Neural cell (in vitro differentiated cells): ENCODE measurements around the gene SSBP1. TPM values are rescaled to one million over a fixed set of nuclear protein-coding genes. Genes with fewer than 3 reads are reported as not detected.

Experiments used
- H2AFZ ChIP-seq: fragments of 200-600, 300-800 bp; sonication (generic), shearing (Covaris generic); 2 replicates; pipeline ENCODE4 v1.6.0; 2014; ENCODE audit warnings: low read depth, mild to moderate bottlenecking, antibody characterized with exemption, low read length, moderate library complexity
- H3F3A ChIP-seq: fragments of 200-600 bp; shearing (Covaris generic); 2 replicates; pipeline ENCODE4 v1.6.1; 2016; ENCODE audit warnings: mild to moderate bottlenecking, moderate library complexity, mixed read lengths, antibody characterized with exemption, low read length; ENCODE audit not compliant: insufficient read depth, poor library complexity, severe bottlenecking
- H3K27ac ChIP-seq: fragments of 200-600, 300-800 bp; sonication (generic), shearing (Covaris generic); 2 replicates; pipeline ENCODE4 v1.5.1; 2014; ENCODE audit warnings: mild to moderate bottlenecking, low read length, moderate library complexity
- H3K27me3 ChIP-seq: fragments of 300-800, 200-600 bp; sonication (generic), shearing (Covaris generic); 2 replicates; pipeline ENCODE4 v1.6.0; 2014; ENCODE audit warnings: mild to moderate bottlenecking, low read depth, low read length, moderate library complexity; ENCODE audit not compliant: insufficient read depth
- H3K36me3 ChIP-seq: fragments of 300-800, 200-600 bp; sonication (generic), shearing (Covaris generic); 2 replicates; pipeline ENCODE4 v1.5.1; 2014; ENCODE audit warnings: mild to moderate bottlenecking, antibody characterized with exemption, low read length, moderate library complexity; ENCODE audit not compliant: insufficient read depth
- H3K4me2 ChIP-seq: fragments of 300-800, 200-600 bp; sonication (generic), shearing (Covaris generic); 2 replicates; pipeline ENCODE4 v1.6.0; 2014; ENCODE audit warnings: mild to moderate bottlenecking, low read length
- H3K4me3 ChIP-seq: fragments of 300-800, 200-600 bp; sonication (generic), shearing (Covaris generic); 2 replicates; pipeline ENCODE4 v1.5.1; 2014; ENCODE audit warnings: mild to moderate bottlenecking, low read length, moderate library complexity
- H3K79me2 ChIP-seq: fragments of 200-600 bp; shearing (Covaris generic); replicated peaks from 2 replicates; pipeline ENCODE4 v1.6.0; 2014; ENCODE audit warnings: mild to moderate bottlenecking, low read length, moderate library complexity; ENCODE audit not compliant: insufficient read depth
- H3K9ac ChIP-seq: fragments of 300-800, 200-600 bp; sonication (generic), shearing (Covaris generic); 2 replicates; pipeline ENCODE4 v1.6.1; 2016; ENCODE audit warnings: mild to moderate bottlenecking, low read length, mixed read lengths
- H3K9me2 ChIP-seq: fragments of 200-600 bp; shearing (Covaris generic); 2 replicates; pipeline ENCODE4 v1.6.1; 2016; ENCODE audit warnings: mild to moderate bottlenecking, low read length, mixed read lengths; ENCODE audit not compliant: insufficient read depth
- H3K9me3 ChIP-seq: fragments of 200-600, 300-800 bp; sonication (generic), shearing (Covaris generic); 2 replicates; pipeline ENCODE4 v1.6.1; 2016; ENCODE audit warnings: mild to moderate bottlenecking, mixed run types, low read length, moderate library complexity, mixed read lengths
- H4K20me1 ChIP-seq: fragments of 200-600 bp; shearing (Covaris generic); 2 replicates; pipeline ENCODE4 v1.6.1; 2016; ENCODE audit warnings: mild to moderate bottlenecking, mixed run types; ENCODE audit not compliant: insufficient read depth
- CTCF ChIP-seq: fragments of 450-650 bp; IDR thresholded peaks from 2 replicates; pipeline ENCODE4 v1.5.1; 2014; ENCODE audit warnings: antibody characterized with exemption, mild to moderate bottlenecking, moderate library complexity; ENCODE audit not compliant: poor library complexity, severe bottlenecking
- EP300 ChIP-seq: fragments of 450-650 bp; conservative IDR thresholded peaks from 2 replicates; pipeline ENCODE4 v1.6.1; 2014; ENCODE audit warnings: antibody characterized with exemption, mild to moderate bottlenecking, moderate library complexity; ENCODE audit not compliant: poor library complexity, severe bottlenecking
- EZH2 ChIP-seq: fragments of 200-600, 300-800 bp; shearing (Covaris generic), sonication (generic); IDR thresholded peaks from 2 replicates; pipeline ENCODE4 v1.6.1; 2014; ENCODE audit warnings: antibody characterized with exemption, low read length, borderline replicate concordance, mild to moderate bottlenecking; ENCODE audit not compliant: insufficient read depth, poor library complexity, severe bottlenecking
- MXI1 ChIP-seq: fragments of 450-650 bp; conservative IDR thresholded peaks from 2 replicates; pipeline ENCODE4 v1.6.1; 2014; ENCODE audit warnings: antibody characterized with exemption, mild to moderate bottlenecking; ENCODE audit not compliant: poor library complexity, severe bottlenecking
- POLR2AphosphoS5 ChIP-seq: IDR thresholded peaks from 2 replicates; pipeline ENCODE4 v1.6.1; 2012
- RAD21 ChIP-seq: fragments of 450-650 bp; conservative IDR thresholded peaks from 2 replicates; pipeline ENCODE4 v1.6.1; 2014; ENCODE audit warnings: antibody characterized with exemption, mild to moderate bottlenecking, moderate library complexity
- REST ChIP-seq: IDR thresholded peaks from 2 replicates; pipeline ENCODE4 v1.6.1; 2012; ENCODE audit warnings: borderline replicate concordance
- SMC3 ChIP-seq: fragments of 450-650 bp; conservative IDR thresholded peaks from 2 replicates; pipeline ENCODE4 v1.6.1; 2014; ENCODE audit warnings: antibody characterized with exemption, mild to moderate bottlenecking, moderate library complexity; ENCODE audit not compliant: poor library complexity
- TAF1 ChIP-seq: IDR thresholded peaks from 2 replicates; pipeline ENCODE4 v1.6.1; 2012; ENCODE audit warnings: low read depth
- polyA plus RNA-seq: library from polyadenylated mRNA; depleted of rRNA; stranded (reverse); fragments of >200 nt; gene quantifications from 2 replicates; pipeline ENCODE4 v1.2.3, GENCODE V29; 2014

Gene SSBP1
- polyA plus RNA-seq, 1 donor from 2014 or later, result 296 TPM

GRCh38 chr7:141693082-141693481 lies 45.1 kb upstream of the SSBP1 start:
- Histone ChIP-seq H3K4me2 (no peak overlapping the region), H2AFZ (no peak overlapping the region), H3K9me3 (no peaks in the 10 kb centered on the region), H3K9me2 (no peaks in the 10 kb centered on the region), H3K27ac (no peak overlapping the region), H3F3A (no peaks in the 10 kb centered on the region), H3K79me2 (peaks cover 36% of the 10 kb centered on the region), H3K4me3 (no peak overlapping the region), H4K20me1 (no peaks in the 10 kb centered on the region), H3K27me3 (no peaks in the 10 kb centered on the region), H3K9ac (no peak overlapping the region), H3K36me3 (no peaks in the 10 kb centered on the region)
- TF ChIP-seq SMC3 (no peak), REST (no peak), EP300 (no peak), TAF1 (no peak), MXI1 (no peak), POLR2AphosphoS5 (no peak), CTCF (no peak), EZH2 (no peak), RAD21 (no peak)

- no peak overlapping the region for H2AFZ ChIP-seq
- no peaks in the 10 kb centered on the region for H4K20me1 ChIP-seq
- H3K27me3 ChIP-seq, result no peaks in the 10 kb centered on the region
- no peak overlapping the region for H3K27ac ChIP-seq
- no peaks in the 10 kb centered on the region for H3K9me2 ChIP-seq
- no peaks in the 10 kb centered on the region for H3F3A ChIP-seq
- peaks cover 53% of the 10 kb centered on the region for H3K79me2 ChIP-seq
- H3K9ac ChIP-seq, result no peak overlapping the region
- H3K36me3 ChIP-seq, result no peaks in the 10 kb centered on the region
- H3K4me3 ChIP-seq, result no peak overlapping the region
- H3K4me2 ChIP-seq, result no peak overlapping the region
- no peaks in the 10 kb centered on the region for H3K9me3 ChIP-seq
- no peak for TF ChIP-seq TAF1
- no peak for TF ChIP-seq RAD21
- TF ChIP-seq POLR2AphosphoS5, result no peak
- no peak for TF ChIP-seq MXI1
- TF ChIP-seq CTCF, result no peak
- no peak for TF ChIP-seq EZH2
- no peak for TF ChIP-seq SMC3
- no peak for TF ChIP-seq REST
- no peak for TF ChIP-seq EP300
Measured at GRCh38 chr7:141695803-141696289, 42.3 kb upstream of the SSBP1 start.
